ENCODE data around the gene ANKUB1. TPM values are rescaled to one million over a fixed set of nuclear protein-coding genes. Genes with fewer than 3 reads are reported as not detected.

Gene ANKUB1
- total RNA-seq, 6 experiments from 2014 or later, result not detected

DNA sequence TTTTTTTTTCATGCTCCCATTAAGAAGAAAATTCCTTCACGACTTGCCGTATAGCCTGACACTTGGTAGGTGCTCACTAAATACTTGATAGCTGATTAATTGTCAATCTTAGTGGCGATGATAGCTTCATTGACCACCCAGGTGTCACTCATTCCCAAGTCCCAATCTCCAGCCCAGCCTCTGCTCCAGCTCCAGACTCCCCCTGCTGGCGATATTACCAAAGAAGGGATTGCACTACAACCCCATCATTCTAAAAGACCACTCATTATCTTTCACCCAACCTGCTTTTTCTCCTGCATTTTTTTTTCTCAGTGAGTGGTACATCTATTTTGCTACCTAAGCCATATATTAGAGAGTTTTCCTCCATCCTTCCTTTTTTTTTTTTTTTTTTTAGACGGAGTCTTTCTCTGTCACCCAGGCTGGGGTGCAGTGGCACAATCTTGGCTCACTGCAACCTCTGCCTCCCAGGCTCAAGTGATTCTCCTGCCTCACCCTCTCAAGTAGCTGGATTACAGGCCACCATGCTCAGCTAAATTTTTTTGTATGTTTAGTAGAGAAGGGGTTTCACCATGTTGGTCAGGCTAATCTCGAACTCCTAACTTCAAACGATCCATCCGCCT is 20.6 kb downstream of the ANKUB1 start:
- no peak overlapping the region for H3K27ac Mint-ChIP-seq
- H3K9me3 Mint-ChIP-seq, result no peaks in the 10 kb centered on the region
- peak; percentile 86 for TF ChIP-seq CTCF (IDR thresholded peaks at IDR 0.05)
- peaks cover 6% of the 10 kb centered on the region; the same call in 1 of the 2 replicates for H3K4me1 Mint-ChIP-seq (ENCODE audit: low read depth)
- no peak overlapping the region for H3K4me3 Mint-ChIP-seq
- peak; percentile 15 for DNase-seq
- H3K27me3 Mint-ChIP-seq (ENCODE audit: insufficient read depth), result no peaks in the 10 kb centered on the region; the same call in none of the 2 replicates
- no peaks in the 10 kb centered on the region for H3K36me3 Mint-ChIP-seq (ENCODE audit: low read depth)

GRCh38 chr3:149770246-149770645 is 22.1 kb downstream of the ANKUB1 start:
- Mint-ChIP-seq H3K27me3 (ENCODE audit: insufficient read depth) (peaks cover 1% of the 10 kb centered on the region), H3K4me1 (ENCODE audit: low read depth) (no peaks in the 10 kb centered on the region; the same call in 1 of the 2 replicates), H3K36me3 (ENCODE audit: low read depth) (no peaks in the 10 kb centered on the region), H3K4me3 (no peak overlapping the region), H3K9me3 (no peaks in the 10 kb centered on the region), H3K27ac (no peak overlapping the region)
- peak; percentile 42 for TF ChIP-seq CTCF (IDR thresholded peaks at IDR 0.05)
- DNase-seq, result no peak

GRCh38 chr3:149768704-149769103 is 23.6 kb downstream of the ANKUB1 start:
- no peak for TF ChIP-seq CTCF (IDR thresholded peaks at IDR 0.05)
- no peak overlapping the region for H3K4me3 Mint-ChIP-seq
- H3K9me3 Mint-ChIP-seq, result no peaks in the 10 kb centered on the region
- no peak overlapping the region for H3K27ac Mint-ChIP-seq
- H3K36me3 Mint-ChIP-seq (ENCODE audit: low read depth), result no peaks in the 10 kb centered on the region
- H3K27me3 Mint-ChIP-seq (ENCODE audit: insufficient read depth), result peaks cover 1% of the 10 kb centered on the region
- H3K4me1 Mint-ChIP-seq (ENCODE audit: low read depth), result no peaks in the 10 kb centered on the region; the same call in 1 of the 2 replicates
- no peak for DNase-seq

GRCh38 chr3:149767720-149768119 is 24.6 kb downstream of the ANKUB1 start:
- Mint-ChIP-seq H3K9me3 (no peaks in the 10 kb centered on the region), H3K4me3 (no peak overlapping the region), H3K36me3 (ENCODE audit: low read depth) (no peaks in the 10 kb centered on the region), H3K27ac (no peak overlapping the region), H3K27me3 (ENCODE audit: insufficient read depth) (peaks cover 1% of the 10 kb centered on the region), H3K4me1 (ENCODE audit: low read depth) (no peaks in the 10 kb centered on the region; the same call in 1 of the 2 replicates)
- no peak for DNase-seq
- no peak for TF ChIP-seq CTCF (IDR thresholded peaks at IDR 0.05)

GRCh38 chr3:149765762-149766334 is 26.5 kb downstream of the ANKUB1 start:
- TF ChIP-seq CTCF (IDR thresholded peaks at IDR 0.05), result peak; percentile 83
- no peak overlapping the region for H3K4me3 Mint-ChIP-seq
- no peaks in the 10 kb centered on the region for H3K4me1 Mint-ChIP-seq (ENCODE audit: low read depth)
- no peaks in the 10 kb centered on the region for H3K9me3 Mint-ChIP-seq
- DNase-seq, result peak; percentile 55
- H3K27ac Mint-ChIP-seq, result no peak overlapping the region
- H3K36me3 Mint-ChIP-seq (ENCODE audit: low read depth), result no peaks in the 10 kb centered on the region
- H3K27me3 Mint-ChIP-seq (ENCODE audit: insufficient read depth), result peaks cover 1% of the 10 kb centered on the region
